ENCODE measurements around the gene JAZF1.

The JAZF1 gene

DNA sequence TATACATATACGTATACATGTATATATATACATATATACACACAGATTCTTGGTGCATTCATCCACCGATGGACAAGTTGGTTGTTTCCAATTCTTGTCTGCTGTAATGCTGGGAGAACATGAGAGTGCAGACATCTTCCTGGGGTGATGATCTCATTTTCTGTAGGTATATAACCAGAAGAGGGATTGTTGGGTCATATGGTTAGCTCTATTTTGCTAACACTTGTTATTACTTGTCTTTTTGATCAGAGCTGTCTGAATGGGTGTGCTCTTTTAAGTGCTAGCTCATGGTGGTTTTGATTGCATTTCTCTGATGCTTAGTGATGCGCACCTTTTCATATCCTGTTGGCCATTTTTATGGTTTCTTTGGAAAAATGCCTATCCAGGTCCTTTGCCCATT lies 334.2 kb downstream of the JAZF1 start:
- Histone ChIP-seq H2AFZ (ENCODE audit: low read length) (no peak overlapping the region), H4K20me1 (ENCODE audit: insufficient read depth, low read length) (no peaks in the 10 kb centered on the region), H3K36me3 (replicated peaks; ENCODE audit: insufficient read depth, low read length) (no peaks in the 10 kb centered on the region), H3K9me2 (replicated peaks; ENCODE audit: insufficient read depth, low read length) (no peaks in the 10 kb centered on the region), H3F3A (ENCODE audit: insufficient read depth, low read length) (no peaks in the 10 kb centered on the region), H3K27ac (ENCODE audit: low read length) (no peak overlapping the region), H3K27me3 (replicated peaks; ENCODE audit: insufficient read depth, low read length) (no peaks in the 10 kb centered on the region), H3K4me1 (ENCODE audit: low read length) (no peaks in the 10 kb centered on the region), H3K9me3 (replicated peaks; ENCODE audit: insufficient read depth, low read length) (no peaks in the 10 kb centered on the region), H3K4me3 (ENCODE audit: low read length) (no peak overlapping the region), H3K4me2 (ENCODE audit: low read depth, low read length) (no peak overlapping the region), H3K9ac (ENCODE audit: low read length) (no peak overlapping the region), H3K79me2 (ENCODE audit: low read length) (no peaks in the 10 kb centered on the region)
- no peak for DNase-seq
- TF ChIP-seq EZH2 (optimal IDR thresholded peaks at IDR 0.05; ENCODE audit: low read depth, low read length), result no peak
- TF ChIP-seq, protein P1, sequence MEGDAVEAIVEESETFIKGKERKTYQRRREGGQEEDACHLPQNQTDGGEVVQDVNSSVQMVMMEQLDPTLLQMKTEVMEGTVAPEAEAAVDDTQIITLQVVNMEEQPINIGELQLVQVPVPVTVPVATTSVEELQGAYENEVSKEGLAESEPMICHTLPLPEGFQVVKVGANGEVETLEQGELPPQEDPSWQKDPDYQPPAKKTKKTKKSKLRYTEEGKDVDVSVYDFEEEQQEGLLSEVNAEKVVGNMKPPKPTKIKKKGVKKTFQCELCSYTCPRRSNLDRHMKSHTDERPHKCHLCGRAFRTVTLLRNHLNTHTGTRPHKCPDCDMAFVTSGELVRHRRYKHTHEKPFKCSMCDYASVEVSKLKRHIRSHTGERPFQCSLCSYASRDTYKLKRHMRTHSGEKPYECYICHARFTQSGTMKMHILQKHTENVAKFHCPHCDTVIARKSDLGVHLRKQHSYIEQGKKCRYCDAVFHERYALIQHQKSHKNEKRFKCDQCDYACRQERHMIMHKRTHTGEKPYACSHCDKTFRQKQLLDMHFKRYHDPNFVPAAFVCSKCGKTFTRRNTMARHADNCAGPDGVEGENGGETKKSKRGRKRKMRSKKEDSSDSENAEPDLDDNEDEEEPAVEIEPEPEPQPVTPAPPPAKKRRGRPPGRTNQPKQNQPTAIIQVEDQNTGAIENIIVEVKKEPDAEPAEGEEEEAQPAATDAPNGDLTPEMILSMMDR (IDR thresholded peaks at IDR 0.05; ENCODE audit: low read length), result no peak
- TF ChIP-seq EZH2phosphoT487 (IDR thresholded peaks at IDR 0.05; ENCODE audit: low read length), result no peak

DNA sequence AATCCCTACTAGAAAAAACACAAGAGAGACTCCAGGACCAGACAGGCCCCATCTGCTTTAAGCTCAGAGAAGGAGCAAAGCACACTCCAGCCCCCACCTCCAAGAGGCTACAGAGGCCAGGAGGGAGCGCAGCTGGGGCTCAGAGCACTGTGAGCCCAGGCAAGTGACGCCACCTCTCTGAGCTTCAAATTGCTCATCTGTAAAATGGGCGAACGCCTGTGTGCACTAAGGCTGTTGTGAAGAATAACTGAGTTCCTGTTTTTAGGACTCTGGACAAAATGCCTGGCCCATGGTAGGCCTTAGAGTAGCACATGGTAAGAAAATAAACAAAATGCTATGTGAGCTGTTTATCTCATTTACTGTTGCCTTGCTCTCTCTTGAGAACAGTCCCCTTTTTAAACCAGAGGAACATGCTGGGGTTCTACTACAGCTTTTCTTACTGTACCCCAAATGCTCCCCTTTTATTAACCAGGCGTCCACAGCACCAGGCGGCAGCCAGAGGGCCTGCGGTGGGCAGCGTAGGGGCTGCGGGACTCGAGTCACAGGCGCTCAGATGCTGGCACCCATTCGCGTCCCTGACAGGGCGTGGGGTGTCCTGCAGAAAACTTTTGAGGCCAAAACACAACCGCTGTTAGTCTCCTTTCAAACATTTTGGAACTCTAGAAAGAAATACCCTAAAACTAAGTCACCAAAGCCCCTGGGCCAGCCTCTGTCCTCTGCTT lies 336.9 kb downstream of the JAZF1 start:
- H3K36me3 ChIP-seq (replicated peaks; ENCODE audit: insufficient read depth, low read length), result no peaks in the 10 kb centered on the region
- no peak overlapping the region for H2AFZ ChIP-seq (ENCODE audit: low read length)

DNA sequence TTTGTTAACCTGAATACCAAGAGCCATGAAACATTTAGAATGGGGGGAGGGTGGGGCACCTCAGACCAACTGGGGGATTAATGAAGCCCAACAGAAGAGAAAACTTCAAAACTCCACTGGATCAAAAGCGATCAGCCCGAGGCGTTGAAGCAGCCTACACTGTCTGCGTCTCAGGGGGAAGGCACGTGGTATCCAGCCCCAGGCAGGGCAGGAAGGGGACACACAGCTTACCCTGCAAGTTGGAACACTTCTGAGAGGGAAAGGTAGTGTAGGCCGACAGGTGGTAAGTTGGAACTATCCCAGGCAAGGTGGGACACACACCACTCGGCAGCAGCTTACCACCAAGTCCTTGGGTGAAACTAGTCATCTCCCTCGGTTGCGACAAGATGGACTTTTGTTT lies 337.7 kb downstream of the JAZF1 start:
- TF ChIP-seq, protein P1 (IDR thresholded peaks at IDR 0.05; ENCODE audit: low read length), result no peak
- TF ChIP-seq EZH2 (optimal IDR thresholded peaks at IDR 0.05; ENCODE audit: low read depth, low read length), result no peak
- TF ChIP-seq EZH2phosphoT487 (IDR thresholded peaks at IDR 0.05; ENCODE audit: low read length), result no peak
- no peak overlapping the region for H3K4me3 ChIP-seq (ENCODE audit: low read length)
- no peaks in the 10 kb centered on the region for H3K9me2 ChIP-seq (replicated peaks; ENCODE audit: insufficient read depth, low read length)
- H3K79me2 ChIP-seq (ENCODE audit: low read length), result no peaks in the 10 kb centered on the region
- H3K36me3 ChIP-seq (replicated peaks; ENCODE audit: insufficient read depth, low read length), result no peaks in the 10 kb centered on the region
- no peak for DNase-seq
- no peaks in the 10 kb centered on the region for H3K9me3 ChIP-seq (replicated peaks; ENCODE audit: insufficient read depth, low read length)
- H3F3A ChIP-seq (ENCODE audit: insufficient read depth, low read length), result no peaks in the 10 kb centered on the region
- H3K4me1 ChIP-seq (ENCODE audit: low read length), result no peaks in the 10 kb centered on the region
- H3K27ac ChIP-seq (ENCODE audit: low read length), result no peak overlapping the region
- no peaks in the 10 kb centered on the region for H4K20me1 ChIP-seq (ENCODE audit: insufficient read depth, low read length)
- H3K4me2 ChIP-seq (ENCODE audit: low read depth, low read length), result no peak overlapping the region
- H3K9ac ChIP-seq (ENCODE audit: low read length), result no peak overlapping the region
- H2AFZ ChIP-seq (ENCODE audit: low read length), result no peak overlapping the region
- no peaks in the 10 kb centered on the region for H3K27me3 ChIP-seq (replicated peaks; ENCODE audit: insufficient read depth, low read length)

More for the DNA sequence above, 336.9 kb downstream of the JAZF1 start:
- no peak overlapping the region for H3K9ac ChIP-seq (ENCODE audit: low read length)
- H3K9me2 ChIP-seq (replicated peaks; ENCODE audit: insufficient read depth, low read length), result no peaks in the 10 kb centered on the region
- H3F3A ChIP-seq (ENCODE audit: insufficient read depth, low read length), result no peaks in the 10 kb centered on the region
- H3K27me3 ChIP-seq (replicated peaks; ENCODE audit: insufficient read depth, low read length), result no peaks in the 10 kb centered on the region
- no peak overlapping the region for H3K4me2 ChIP-seq (ENCODE audit: low read depth, low read length)
- no peaks in the 10 kb centered on the region for H3K79me2 ChIP-seq (ENCODE audit: low read length)
- H3K4me3 ChIP-seq (ENCODE audit: low read length), result no peak overlapping the region
- no peak for DNase-seq
- TF ChIP-seq EZH2phosphoT487 (IDR thresholded peaks at IDR 0.05; ENCODE audit: low read length) (no peak), EZH2 (optimal IDR thresholded peaks at IDR 0.05; ENCODE audit: low read depth, low read length) (no peak)
- TF ChIP-seq, protein P1 (IDR thresholded peaks at IDR 0.05; ENCODE audit: low read length), result no peak
- no peaks in the 10 kb centered on the region for H4K20me1 ChIP-seq (ENCODE audit: insufficient read depth, low read length)
- no peaks in the 10 kb centered on the region for H3K9me3 ChIP-seq (replicated peaks; ENCODE audit: insufficient read depth, low read length)
- H3K27ac ChIP-seq (ENCODE audit: low read length), result no peak overlapping the region
- H3K4me1 ChIP-seq (ENCODE audit: low read length), result no peaks in the 10 kb centered on the region

All from MM.1S (cell line).